Keratinocyte (primary cell): Measurements from ENCODE around the gene ING5. TPM values are rescaled to one million over a fixed set of nuclear protein-coding genes. Genes with fewer than 3 reads are reported as not detected.
"Not testable (repeated sequence)": the region's sequence is repeated elsewhere in the genome, so short reads cannot be mapped to it uniquely, and the experiment has no call there.

Experiments used
- DNase-seq: peaks from one replicate; pipeline ENCODE4 v3.0.0-alpha.2; 2011; ENCODE audit warnings: low read depth, missing footprints, low spot score
- FAIRE-seq: peaks from 2 replicates; lab custom pipeline; 2011; peaks lifted over from hg19 to GRCh38; lab: Jason Lieb, UNC
- H2AFZ ChIP-seq: 2 replicates; pipeline ENCODE4 v1.6.0; 2012; ENCODE audit warnings: low read length, control low read depth, inconsistent platforms; ENCODE audit not compliant: control insufficient read depth
- H3K27ac ChIP-seq: 2 replicates; pipeline ENCODE4 v1.5.1; 2011; ENCODE audit warnings: low read length; ENCODE audit not compliant: control insufficient read depth, insufficient read depth
- H3K27me3 ChIP-seq: 3 replicates; pipeline ENCODE4 v1.6.0; 2011; ENCODE audit warnings: low read length; ENCODE audit not compliant: control insufficient read depth, insufficient read depth; ENCODE audit errors: extremely low read depth
- H3K36me3 ChIP-seq, 2 experiments: 2 replicates in 1 of 2; 3 replicates in 1 of 2; pipeline ENCODE4 v1.5.1; 2011; ENCODE audit warnings: low read length in 2 of 2, mild to moderate bottlenecking in 1 of 2; ENCODE audit not compliant: control insufficient read depth in 2 of 2, insufficient read depth in 2 of 2; ENCODE audit errors: extremely low read depth in 1 of 2
- H3K4me1 ChIP-seq: 3 replicates; pipeline ENCODE4 v1.5.1; 2011; ENCODE audit warnings: low read length; ENCODE audit not compliant: control insufficient read depth, insufficient read depth; ENCODE audit errors: extremely low read depth
- H3K4me2 ChIP-seq: 3 replicates; pipeline ENCODE4 v1.6.0; 2011; ENCODE audit warnings: low read depth, low read length; ENCODE audit not compliant: control insufficient read depth, insufficient read depth; ENCODE audit errors: extremely low read depth
- H3K4me3 ChIP-seq, 3 experiments: fragments of 200-600 bp in 1 of 3; sonication (generic) in 1 of 3; 2 replicates in 2 of 3; 3 replicates in 1 of 3; pipeline ENCODE4 v1.5.1; 2011 to 2016; ENCODE audit warnings: low read length in 3 of 3, mild to moderate bottlenecking in 3 of 3, control low read depth in 2 of 3, inconsistent platforms in 1 of 3, low read depth in 1 of 3, mixed read lengths in 1 of 3, mixed run types in 1 of 3, moderate library complexity in 1 of 3; ENCODE audit not compliant: control insufficient read depth in 2 of 3, insufficient read depth in 2 of 3; ENCODE audit errors: extremely low read depth in 1 of 3
- H3K79me2 ChIP-seq: 2 replicates; pipeline ENCODE4 v1.6.0; 2012; ENCODE audit warnings: low read length; ENCODE audit not compliant: control insufficient read depth, insufficient read depth
- H3K9ac ChIP-seq: 3 replicates; pipeline ENCODE4 v1.6.0; 2011; ENCODE audit warnings: low read length; ENCODE audit not compliant: control insufficient read depth, insufficient read depth; ENCODE audit errors: extremely low read depth
- H3K9me1 ChIP-seq: 3 replicates; pipeline ENCODE4 v1.6.0; 2011; ENCODE audit warnings: low read length; ENCODE audit not compliant: control insufficient read depth, insufficient read depth; ENCODE audit errors: extremely low read depth
- H3K9me3 ChIP-seq: 2 replicates; pipeline ENCODE4 v1.5.1; 2012; ENCODE audit warnings: low read depth, low read length; ENCODE audit not compliant: control insufficient read depth
- H4K20me1 ChIP-seq: 3 replicates; pipeline ENCODE4 v1.6.0; 2011; ENCODE audit warnings: low read length; ENCODE audit not compliant: control insufficient read depth, insufficient read depth; ENCODE audit errors: extremely low read depth
- EZH2 ChIP-seq: IDR thresholded peaks from one replicate; pipeline ENCODE4 v1.6.1; 2012; ENCODE audit warnings: inconsistent platforms, mild to moderate bottlenecking, low read length, moderate library complexity
- dilution Hi-C: fragments of 300-500 bp; cut with MboI; formaldehyde crosslinking; loops from one replicate; pipeline ENCODE4 v1.7.0; 2020; ENCODE audit warnings: low sequenced_read_pairs; ENCODE audit not compliant: extremely low pct_ligation_motif_present
- polyA plus RNA-seq, 5 experiments: library from polyadenylated mRNA; depleted of rRNA in 3 of 5; stranded (reverse) in 3 of 5; stranded (forward) in 1 of 5; unstranded in 1 of 5; fragments of >200 nt; gene quantifications; 1 replicate in 1 of 5; 2 replicates in 3 of 5; 3 replicates in 1 of 5; pipeline versions ENCODE4 v1.2.1 to v1.2.3, GENCODE V29; 2011 to 2012; ENCODE audit warnings: missing spikeins in 2 of 5, low read depth in 1 of 5, low replicate concordance in 1 of 5
- TF ChIP-seq, protein P1 (sequence below), 3 experiments: IDR thresholded peaks in 1 of 3; conservative IDR thresholded peaks in 1 of 3; optimal IDR thresholded peaks in 1 of 3; 2 replicates in 2 of 3; 3 replicates in 1 of 3; pipeline versions ENCODE3 to v1.5.1; 2011; ENCODE audit warnings: low read length in 3 of 3, mild to moderate bottlenecking in 3 of 3, moderate library complexity in 2 of 3, control low read depth in 1 of 3, inconsistent platforms in 1 of 3; ENCODE audit not compliant: insufficient read depth in 2 of 3; ENCODE audit errors: extremely low read depth in 1 of 3

The ING5 gene
- polyA plus RNA-seq, 1 donor (not counting 4 experiments of a cell fraction or from before 2014, with no cell fraction given): 19.1 TPM

DNA sequence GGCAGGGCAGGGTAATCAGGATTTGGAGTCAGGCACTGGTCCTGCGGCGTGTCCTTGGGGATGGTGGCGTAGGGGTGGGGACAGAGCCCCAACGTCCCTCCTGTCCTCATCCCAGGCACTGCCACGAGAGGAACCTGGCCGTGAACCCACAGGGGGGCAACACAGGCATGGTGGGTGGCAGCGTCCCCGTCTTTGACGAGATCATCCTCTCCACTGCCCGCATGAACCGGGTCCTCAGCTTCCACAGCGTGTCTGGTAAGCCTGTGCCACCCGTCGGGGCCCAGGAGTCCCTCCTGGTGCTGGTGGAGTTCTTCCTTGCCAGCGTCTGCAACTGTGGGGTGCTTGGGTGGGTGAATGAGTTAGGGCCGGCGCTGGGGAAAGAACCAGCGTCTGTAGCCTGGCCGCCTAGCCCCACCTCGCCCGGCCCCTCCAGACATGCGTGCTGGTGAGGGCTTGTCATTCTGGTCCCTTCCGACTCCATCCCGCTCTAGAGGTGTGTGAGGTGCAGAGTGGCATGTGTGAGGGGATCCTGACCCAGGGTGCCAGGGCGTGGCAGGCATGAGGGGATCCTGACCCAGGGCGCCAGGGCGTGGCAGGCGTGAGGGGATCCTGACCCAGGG lies 40.6 kb downstream of the ING5 start:
- H3K9ac ChIP-seq: no peak overlapping the region

DNA sequence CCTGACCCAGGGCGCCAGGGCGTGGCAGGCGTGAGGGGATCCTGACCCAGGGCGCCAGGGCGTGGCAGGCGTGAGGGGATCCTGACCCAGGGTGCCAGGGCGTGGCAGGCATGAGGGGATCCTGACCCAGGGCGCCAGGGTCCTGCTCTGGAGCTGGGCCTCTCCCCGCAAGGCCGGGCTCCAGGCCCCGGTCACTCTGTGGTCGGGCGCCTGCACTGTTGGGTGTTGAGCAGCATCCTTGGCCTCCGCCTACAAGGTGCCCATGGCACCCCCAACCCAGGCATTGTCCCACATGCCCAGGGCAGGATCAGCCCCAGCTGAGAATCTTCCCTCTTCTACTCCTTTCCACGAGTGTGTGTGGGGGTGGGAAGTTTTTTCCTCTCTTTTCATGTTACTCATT lies 41.2 kb downstream of the ING5 start:
- H3K4me2 ChIP-seq, H3K27ac ChIP-seq, H3K27me3 ChIP-seq, H2AFZ ChIP-seq, H3K9ac ChIP-seq, H3K4me1 ChIP-seq, H3K4me3 ChIP-seq, H3K79me2 ChIP-seq, H3K9me3 ChIP-seq, FAIRE-seq, H4K20me1 ChIP-seq, dilution Hi-C loops, H3K9me1 ChIP-seq, DNase-seq: not testable (repeated sequence)
- H3K36me3 ChIP-seq: peaks cover 0 to 12% of the 10 kb centered on the region in 2 experiments

More for the DNA sequence above, 40.6 kb downstream of the ING5 start:
- peaks cover 0 to 12% of the 10 kb centered on the region in 2 experiments for H3K36me3 ChIP-seq
- no peak overlapping the region for H3K27ac ChIP-seq
- no peak for DNase-seq
- H3K9me1 ChIP-seq: no peaks in the 10 kb centered on the region
- no peak for TF ChIP-seq EZH2
- TF ChIP-seq, protein P1, sequence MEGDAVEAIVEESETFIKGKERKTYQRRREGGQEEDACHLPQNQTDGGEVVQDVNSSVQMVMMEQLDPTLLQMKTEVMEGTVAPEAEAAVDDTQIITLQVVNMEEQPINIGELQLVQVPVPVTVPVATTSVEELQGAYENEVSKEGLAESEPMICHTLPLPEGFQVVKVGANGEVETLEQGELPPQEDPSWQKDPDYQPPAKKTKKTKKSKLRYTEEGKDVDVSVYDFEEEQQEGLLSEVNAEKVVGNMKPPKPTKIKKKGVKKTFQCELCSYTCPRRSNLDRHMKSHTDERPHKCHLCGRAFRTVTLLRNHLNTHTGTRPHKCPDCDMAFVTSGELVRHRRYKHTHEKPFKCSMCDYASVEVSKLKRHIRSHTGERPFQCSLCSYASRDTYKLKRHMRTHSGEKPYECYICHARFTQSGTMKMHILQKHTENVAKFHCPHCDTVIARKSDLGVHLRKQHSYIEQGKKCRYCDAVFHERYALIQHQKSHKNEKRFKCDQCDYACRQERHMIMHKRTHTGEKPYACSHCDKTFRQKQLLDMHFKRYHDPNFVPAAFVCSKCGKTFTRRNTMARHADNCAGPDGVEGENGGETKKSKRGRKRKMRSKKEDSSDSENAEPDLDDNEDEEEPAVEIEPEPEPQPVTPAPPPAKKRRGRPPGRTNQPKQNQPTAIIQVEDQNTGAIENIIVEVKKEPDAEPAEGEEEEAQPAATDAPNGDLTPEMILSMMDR (optimal IDR thresholded peaks at IDR 0.05 in 1 of 3, IDR thresholded peaks at IDR 0.05 in 1 of 3, conservative IDR thresholded peaks at IDR 0.05 in 1 of 3; ENCODE audit: extremely low read depth in 1 of 3, insufficient read depth in 2 of 3, low read length in 3 of 3): no peak
- no peak overlapping the region for H2AFZ ChIP-seq
- no peak for FAIRE-seq
- H3K9me3 ChIP-seq: no peaks in the 10 kb centered on the region
- no peak overlapping the region for H3K4me3 ChIP-seq
- no peak overlapping the region for H3K4me2 ChIP-seq
- no peaks in the 10 kb centered on the region for H3K79me2 ChIP-seq
- dilution Hi-C loops: no loop called here
- H3K4me1 ChIP-seq: peaks cover 3% of the 10 kb centered on the region
- peaks cover 4% of the 10 kb centered on the region for H4K20me1 ChIP-seq
- no peaks in the 10 kb centered on the region for H3K27me3 ChIP-seq

DNA sequence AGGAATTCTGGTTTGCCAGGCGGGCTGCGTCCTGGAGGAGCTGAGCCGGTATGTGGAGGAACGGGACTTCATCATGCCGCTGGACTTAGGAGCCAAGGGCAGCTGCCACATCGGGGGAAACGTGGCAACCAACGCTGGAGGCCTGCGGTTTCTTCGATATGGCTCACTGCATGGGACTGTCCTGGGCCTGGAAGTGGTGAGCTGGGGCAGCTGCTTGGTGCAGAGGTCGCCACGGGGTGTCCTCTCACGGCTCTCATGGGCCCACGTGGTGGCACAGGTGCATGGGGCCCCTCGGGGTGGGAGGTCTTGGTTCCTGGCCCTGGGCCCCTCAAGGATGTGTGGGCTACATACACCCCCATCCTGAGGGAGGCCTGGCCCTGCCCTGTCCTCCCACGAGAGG lies 41.8 kb downstream of the ING5 start:
- no peak overlapping the region for H3K4me2 ChIP-seq
- H3K4me1 ChIP-seq: no peaks in the 10 kb centered on the region
- H3K9me1 ChIP-seq: no peaks in the 10 kb centered on the region
- no peak for DNase-seq
- peaks cover 4% of the 10 kb centered on the region for H4K20me1 ChIP-seq
- H3K27ac ChIP-seq: no peak overlapping the region
- H3K79me2 ChIP-seq: no peaks in the 10 kb centered on the region
- no peaks in the 10 kb centered on the region for H3K27me3 ChIP-seq
- H3K9ac ChIP-seq: no peak overlapping the region
- dilution Hi-C loops: no loop called here
- H3K36me3 ChIP-seq: peaks cover 0 to 12% of the 10 kb centered on the region in 2 experiments
- TF ChIP-seq, protein P1 (optimal IDR thresholded peaks at IDR 0.05 in 1 of 3, IDR thresholded peaks at IDR 0.05 in 1 of 3, conservative IDR thresholded peaks at IDR 0.05 in 1 of 3; ENCODE audit: extremely low read depth in 1 of 3, insufficient read depth in 2 of 3, low read length in 3 of 3): no peak
- TF ChIP-seq EZH2: no peak
- H3K4me3 ChIP-seq: no peak overlapping the region
- FAIRE-seq: no peak
- no peak overlapping the region for H2AFZ ChIP-seq
- H3K9me3 ChIP-seq: no peaks in the 10 kb centered on the region
